GM12801 (cell line): Measurements from ENCODE around the gene TEKT1.

Experiments used
- TF ChIP-seq, protein P1 (sequence below): IDR thresholded peaks from one replicate; pipeline ENCODE4 v1.5.1; 2011; ENCODE audit warnings: control low read depth; ENCODE audit not compliant: insufficient read length; ENCODE audit errors: extremely low read depth

TEKT1 gene

DNA sequence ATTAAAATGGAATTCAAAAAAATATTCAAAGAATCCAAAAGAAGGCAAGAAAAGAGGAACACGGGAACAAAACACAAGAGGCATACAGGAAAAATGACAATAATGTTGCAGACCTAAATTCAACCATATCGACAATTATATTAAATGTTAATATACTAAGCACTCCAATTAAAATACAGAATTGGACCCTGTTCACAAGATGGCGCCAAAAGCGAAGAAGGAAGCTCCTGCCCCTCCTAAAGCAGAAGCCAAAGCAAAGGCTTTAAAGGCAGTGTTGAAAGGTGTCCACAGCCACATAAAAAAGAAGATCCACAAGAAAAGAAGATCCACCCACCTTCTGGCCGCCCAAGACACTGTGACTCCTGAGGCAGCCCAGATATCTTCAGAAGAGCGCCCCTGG is 82.0 kb downstream of the TEKT1 start:
- TF ChIP-seq, protein P1, sequence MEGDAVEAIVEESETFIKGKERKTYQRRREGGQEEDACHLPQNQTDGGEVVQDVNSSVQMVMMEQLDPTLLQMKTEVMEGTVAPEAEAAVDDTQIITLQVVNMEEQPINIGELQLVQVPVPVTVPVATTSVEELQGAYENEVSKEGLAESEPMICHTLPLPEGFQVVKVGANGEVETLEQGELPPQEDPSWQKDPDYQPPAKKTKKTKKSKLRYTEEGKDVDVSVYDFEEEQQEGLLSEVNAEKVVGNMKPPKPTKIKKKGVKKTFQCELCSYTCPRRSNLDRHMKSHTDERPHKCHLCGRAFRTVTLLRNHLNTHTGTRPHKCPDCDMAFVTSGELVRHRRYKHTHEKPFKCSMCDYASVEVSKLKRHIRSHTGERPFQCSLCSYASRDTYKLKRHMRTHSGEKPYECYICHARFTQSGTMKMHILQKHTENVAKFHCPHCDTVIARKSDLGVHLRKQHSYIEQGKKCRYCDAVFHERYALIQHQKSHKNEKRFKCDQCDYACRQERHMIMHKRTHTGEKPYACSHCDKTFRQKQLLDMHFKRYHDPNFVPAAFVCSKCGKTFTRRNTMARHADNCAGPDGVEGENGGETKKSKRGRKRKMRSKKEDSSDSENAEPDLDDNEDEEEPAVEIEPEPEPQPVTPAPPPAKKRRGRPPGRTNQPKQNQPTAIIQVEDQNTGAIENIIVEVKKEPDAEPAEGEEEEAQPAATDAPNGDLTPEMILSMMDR = no peak

DNA sequence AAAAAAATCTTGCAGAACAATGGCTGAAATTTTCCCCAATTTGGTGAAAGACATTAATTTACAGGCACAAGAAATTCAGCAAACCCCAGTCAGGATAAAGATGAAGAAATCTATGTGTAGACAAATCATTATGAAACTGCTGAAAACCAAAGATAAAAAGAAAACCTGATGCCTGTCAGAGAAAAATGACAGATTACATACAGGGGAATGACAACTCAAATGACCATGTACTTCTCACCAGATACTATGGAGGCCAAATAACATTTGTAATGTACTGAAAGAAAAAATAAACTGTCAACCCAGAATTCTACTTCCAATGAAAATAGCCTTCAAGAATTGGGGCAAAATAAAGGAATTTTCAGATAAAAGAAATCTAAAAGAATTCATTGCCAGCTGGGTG is 82.9 kb downstream of the TEKT1 start:
- TF ChIP-seq, protein P1 = no peak
